DOHH2 (cell line): ENCODE results near the gene KBTBD4.

Experiments used
- H3F3A ChIP-seq: fragments of 200-600 bp; sonication (generic), shearing (Covaris generic); 2 replicates; pipeline ENCODE4 v1.6.0; 2016; ENCODE audit warnings: antibody characterized with exemption, mild to moderate bottlenecking; ENCODE audit not compliant: control insufficient read depth, insufficient read depth
- H3K27ac ChIP-seq: fragments of 200-600 bp; sonication (generic); 2 replicates; pipeline ENCODE4 v1.5.1; 2014; ENCODE audit warnings: low read depth, mild to moderate bottlenecking, low read length, moderate library complexity
- H3K27me3 ChIP-seq: fragments of 200-600 bp; sonication (generic); 2 replicates; pipeline ENCODE4 v1.6.1; 2014; ENCODE audit warnings: mild to moderate bottlenecking, low read length, mixed read lengths; ENCODE audit not compliant: control insufficient read depth
- H3K36me3 ChIP-seq: fragments of 200-600 bp; sonication (generic); 2 replicates; pipeline ENCODE4 v1.6.1; 2014; ENCODE audit warnings: mild to moderate bottlenecking, low read length, moderate library complexity, mixed read lengths; ENCODE audit not compliant: control insufficient read depth
- H3K4me1 ChIP-seq: fragments of 200-600 bp; sonication (generic); 2 replicates; pipeline ENCODE4 v1.6.1; 2014; ENCODE audit warnings: mild to moderate bottlenecking, low read length, mixed read lengths; ENCODE audit not compliant: control insufficient read depth
- H3K4me2 ChIP-seq: fragments of 200-600 bp; sonication (generic); 2 replicates; pipeline ENCODE4 v1.6.0; 2014; ENCODE audit warnings: mild to moderate bottlenecking, low read length, moderate library complexity
- H3K4me3 ChIP-seq: fragments of 200-600 bp; sonication (generic); 2 replicates; pipeline ENCODE4 v1.5.1; 2014; ENCODE audit warnings: mild to moderate bottlenecking, low read length, mixed read lengths
- H3K79me2 ChIP-seq: fragments of 200-600 bp; sonication (generic); 2 replicates; pipeline ENCODE4 v1.6.1; 2014; ENCODE audit warnings: mild to moderate bottlenecking, low read length, mixed read lengths; ENCODE audit not compliant: control insufficient read depth
- H3K9me2 ChIP-seq: fragments of 200-600 bp; sonication (generic); replicated peaks from 2 replicates; pipeline ENCODE4 v1.6.1; 2014; ENCODE audit warnings: mild to moderate bottlenecking, low read length, mixed read lengths; ENCODE audit not compliant: control insufficient read depth
- H3K9me3 ChIP-seq: fragments of 200-600 bp; sonication (generic); 2 replicates; pipeline ENCODE4 v1.6.1; 2014; ENCODE audit warnings: antibody characterized with exemption, low read length, mixed read lengths; ENCODE audit not compliant: control insufficient read depth, insufficient read depth
- H4K20me1 ChIP-seq: fragments of 200-600 bp; sonication (generic); 2 replicates; pipeline ENCODE4 v1.6.0; 2014; ENCODE audit warnings: low read depth, mild to moderate bottlenecking, antibody characterized with exemption, low read length, moderate library complexity; ENCODE audit not compliant: control insufficient read depth, insufficient read depth
- CTCF ChIP-seq: fragments of 200-600 bp; sonication (generic); IDR thresholded peaks from one replicate; pipeline ENCODE4 v1.5.1; 2014; ENCODE audit warnings: antibody characterized with exemption, mild to moderate bottlenecking, low read depth, low read length; ENCODE audit not compliant: poor library complexity, severe bottlenecking
- EZH2phosphoT487 ChIP-seq: fragments of 200-600 bp; sonication (generic); IDR thresholded peaks from 2 replicates; pipeline ENCODE4 v1.6.1; 2017; ENCODE audit warnings: borderline replicate concordance, mild to moderate bottlenecking, antibody characterized with exemption, low read length, moderate library complexity, mixed read lengths

Gene KBTBD4

GRCh38 chr11:47607380-47607779, 28.6 kb upstream of the KBTBD4 start:
- H3F3A ChIP-seq, result no peaks in the 10 kb centered on the region
- no peak for TF ChIP-seq CTCF
- TF ChIP-seq EZH2phosphoT487, result no peak
- H4K20me1 ChIP-seq, result no peaks in the 10 kb centered on the region
- H3K9me3 ChIP-seq, result no peaks in the 10 kb centered on the region
- no peaks in the 10 kb centered on the region for H3K9me2 ChIP-seq
- H3K4me2 ChIP-seq, result no peak overlapping the region
- 0 out of 2 replicates have a peak, but pooled peaks cover 2% of the 10 kb centered on the region for H3K27me3 ChIP-seq
- H3K4me3 ChIP-seq, result no peak overlapping the region
- no peaks in the 10 kb centered on the region for H3K36me3 ChIP-seq
- no peak overlapping the region for H3K27ac ChIP-seq
- no peaks in the 10 kb centered on the region for H3K79me2 ChIP-seq
- H3K4me1 ChIP-seq, result peaks cover 16% of the 10 kb centered on the region

DNA sequence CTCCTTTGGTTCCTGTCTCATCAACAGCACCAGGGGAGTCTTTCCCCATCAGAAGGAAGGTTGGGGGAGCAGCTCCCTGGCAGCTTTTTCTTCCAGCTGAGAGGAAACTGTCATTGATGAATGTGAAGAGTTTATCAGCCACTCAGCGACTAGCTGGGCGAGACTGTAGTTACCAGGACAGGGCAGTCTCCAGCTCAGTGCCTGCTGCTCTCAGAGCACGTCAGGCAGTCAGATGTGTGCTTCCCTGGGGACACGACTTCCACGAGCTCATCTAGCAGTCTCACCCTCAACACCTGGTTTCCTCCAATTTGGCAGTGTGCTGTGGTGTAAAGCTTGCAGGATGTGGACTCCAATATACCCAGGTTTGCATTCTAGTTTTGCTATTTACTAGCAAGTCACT, 28.0 kb upstream of the KBTBD4 start:
- no peaks in the 10 kb centered on the region for H3K36me3 ChIP-seq
- H3K4me2 ChIP-seq, result no peak overlapping the region
- no peak overlapping the region for H3K27ac ChIP-seq
- H4K20me1 ChIP-seq, result no peaks in the 10 kb centered on the region
- 0 out of 2 replicates have a peak, but pooled peaks cover 2% of the 10 kb centered on the region for H3K27me3 ChIP-seq
- no peaks in the 10 kb centered on the region for H3F3A ChIP-seq
- no peak overlapping the region for H3K4me3 ChIP-seq
- TF ChIP-seq EZH2phosphoT487 (no peak), CTCF (no peak)
- H3K4me1 ChIP-seq, result peaks cover 10% of the 10 kb centered on the region
- no peaks in the 10 kb centered on the region for H3K9me3 ChIP-seq
- no peaks in the 10 kb centered on the region for H3K9me2 ChIP-seq
- no peaks in the 10 kb centered on the region for H3K79me2 ChIP-seq

DNA sequence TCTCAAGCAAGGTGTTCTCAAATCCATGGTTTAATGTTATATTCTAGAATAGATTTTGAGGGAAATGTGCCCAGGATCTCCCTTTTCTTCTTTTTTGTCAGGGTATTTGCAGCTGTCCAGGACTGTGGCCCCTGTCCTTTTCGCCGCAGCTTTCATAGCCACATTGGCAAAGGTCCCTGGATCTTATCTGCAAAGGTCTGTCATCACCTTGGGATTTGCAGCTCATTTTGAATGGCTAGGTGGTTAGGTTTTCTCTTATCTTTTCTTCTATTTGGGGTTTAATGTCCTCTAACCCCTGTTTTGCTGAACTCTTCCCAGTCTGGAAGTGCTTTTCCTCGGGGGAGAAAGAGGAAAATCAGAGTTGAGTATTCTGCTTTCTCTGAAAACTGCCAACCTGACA, 27.2 kb upstream of the KBTBD4 start:
- H3K36me3 ChIP-seq, result no peaks in the 10 kb centered on the region
- H3K9me2 ChIP-seq, result no peaks in the 10 kb centered on the region
- no peaks in the 10 kb centered on the region for H3K79me2 ChIP-seq
- H3K27ac ChIP-seq, result no peak overlapping the region
- H3K27me3 ChIP-seq, result 0 out of 2 replicates have a peak, but pooled peaks cover 2% of the 10 kb centered on the region
- H3K9me3 ChIP-seq, result no peaks in the 10 kb centered on the region
- H3K4me3 ChIP-seq, result no peak overlapping the region
- no peaks in the 10 kb centered on the region for H3F3A ChIP-seq
- peaks cover 2% of the 10 kb centered on the region for H3K4me1 ChIP-seq
- no peaks in the 10 kb centered on the region for H4K20me1 ChIP-seq
- TF ChIP-seq CTCF, result no peak
- no peak for TF ChIP-seq EZH2phosphoT487
- H3K4me2 ChIP-seq, result no peak overlapping the region
